HG02885 (cell line): Measurements from ENCODE around the gene CLECL1.
"Not testable (repeated sequence)": the region's sequence is repeated elsewhere in the genome, so short reads cannot be mapped to it uniquely, and the experiment has no call there.

Source experiments
- ATAC-seq: cut with Tn5 transposase; IDR thresholded peaks from one replicate; pipeline ENCODE4 v1.9.1; 2021; ENCODE audit warnings: mild to moderate bottlenecking; ENCODE audit not compliant: unreplicated experiment, poor library complexity

CLECL1 gene

DNA sequence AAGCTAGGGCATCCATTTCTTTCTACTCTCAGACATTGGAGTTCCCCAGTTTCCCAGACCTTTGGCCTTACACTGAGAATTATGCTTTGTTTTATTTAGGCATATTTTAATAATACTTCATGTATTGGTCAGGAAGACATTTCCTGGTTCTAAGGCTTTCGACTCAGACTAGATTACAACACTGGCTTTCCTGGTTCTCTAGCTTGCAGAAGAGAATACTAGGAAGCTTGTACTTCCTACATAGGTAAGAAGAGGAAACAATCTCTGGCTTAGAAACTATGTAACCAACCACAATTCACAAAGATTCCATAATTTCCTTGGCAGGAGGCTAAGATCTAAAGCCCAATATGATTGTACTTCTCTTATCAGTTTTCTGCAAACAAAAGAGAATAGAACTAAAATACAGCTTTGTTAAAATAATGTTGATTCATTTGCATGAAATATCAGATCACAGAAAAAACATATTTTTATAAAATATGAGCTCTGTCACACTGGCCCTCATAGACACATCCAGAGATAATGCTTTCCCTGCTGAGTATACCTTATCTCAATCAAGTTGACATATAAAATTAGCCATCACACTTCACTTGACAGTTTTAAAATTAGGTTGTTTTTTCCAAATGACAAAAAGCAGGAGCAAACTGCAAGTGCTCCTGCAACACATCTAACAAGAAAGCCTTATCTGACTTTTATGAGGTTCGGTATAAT is 32.8 kb downstream of the CLECL1 start:
- ATAC-seq: no peak

DNA sequence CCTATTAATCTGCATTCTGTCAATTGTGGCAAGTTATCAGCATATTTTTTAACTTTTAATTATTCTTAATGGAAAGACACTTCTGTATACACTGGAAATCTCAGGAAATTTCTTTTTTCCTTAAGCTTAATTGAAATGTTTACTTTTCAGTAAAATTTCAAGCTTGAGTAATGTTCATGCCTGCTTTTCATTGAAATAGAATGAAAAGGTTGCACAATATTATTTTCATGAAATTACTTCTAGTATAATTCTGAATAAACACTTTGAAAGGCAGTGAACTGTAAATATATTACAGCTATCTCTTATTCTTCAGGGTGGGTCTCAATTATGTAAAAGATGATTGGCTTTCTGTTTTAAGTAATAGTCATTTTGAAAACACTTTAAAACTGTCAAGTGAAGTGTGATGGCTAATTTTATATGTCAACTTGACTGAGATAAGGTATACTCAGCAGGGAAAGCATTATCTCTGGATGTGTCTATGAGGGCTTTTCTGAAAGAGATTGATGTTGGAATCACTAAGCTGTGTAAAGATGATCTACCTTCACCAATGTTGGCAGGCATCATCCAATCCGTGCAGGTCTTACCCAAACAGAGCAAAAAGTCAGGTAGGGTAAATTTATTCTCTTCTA is 33.5 kb downstream of the CLECL1 start:
- ATAC-seq: no peak

DNA sequence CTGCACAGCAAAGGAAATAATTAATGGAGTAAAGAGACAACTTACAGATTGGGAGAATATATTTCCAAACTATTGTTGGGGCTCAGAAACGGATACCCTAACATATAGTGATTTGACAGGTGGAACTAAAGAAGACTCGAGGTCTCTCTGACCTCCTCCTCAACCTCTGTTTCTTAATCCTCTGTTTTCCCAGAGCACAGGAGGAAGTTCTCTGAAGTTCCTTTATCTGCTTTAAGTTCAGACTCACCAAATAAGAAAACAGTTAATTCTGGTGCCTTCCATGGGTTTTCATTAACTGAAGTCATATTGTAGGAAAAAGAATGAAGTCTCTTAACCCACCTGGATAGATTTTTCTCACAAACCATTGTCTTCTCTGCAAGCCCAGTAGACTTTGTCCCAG is 34.2 kb downstream of the CLECL1 start:
- ATAC-seq: no peak

DNA sequence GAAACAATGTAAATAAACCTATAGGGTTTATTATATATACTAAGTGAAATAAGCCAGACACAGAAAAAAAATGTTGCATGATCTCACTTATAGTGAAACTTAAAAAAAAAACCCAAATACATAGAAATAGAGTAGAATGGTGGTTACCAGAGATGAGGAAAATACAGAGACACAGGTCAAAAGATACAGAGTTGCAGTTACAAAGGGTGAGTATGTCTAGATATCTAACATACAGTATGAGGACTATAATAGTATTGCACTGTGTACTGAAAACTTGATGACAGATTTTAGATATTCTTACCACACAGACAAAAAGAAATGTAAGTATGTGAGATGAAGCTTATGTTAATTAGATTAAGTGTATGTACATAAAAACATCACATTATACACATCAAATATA is 35.3 kb downstream of the CLECL1 start:
- ATAC-seq: no peak

DNA sequence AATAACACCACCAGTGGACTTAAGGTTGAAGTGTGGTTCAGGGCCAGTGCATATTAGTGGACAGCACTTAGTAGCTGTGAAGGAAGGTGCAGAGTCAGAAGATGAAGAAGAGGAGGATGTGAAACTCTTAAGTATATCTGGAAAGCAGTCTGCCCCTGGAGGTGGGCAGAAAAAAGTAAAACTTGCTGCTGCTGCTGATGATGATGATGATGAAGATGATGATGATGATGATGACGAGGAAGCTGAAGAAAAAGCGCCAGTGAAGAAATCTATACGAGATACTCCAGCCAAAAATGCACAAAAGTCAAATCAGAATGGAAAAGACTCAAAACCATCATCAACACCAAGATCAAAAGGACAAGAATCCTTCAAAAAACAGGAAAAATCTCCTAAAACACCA is 37.2 kb downstream of the CLECL1 start:
- ATAC-seq: not testable (repeated sequence)

DNA sequence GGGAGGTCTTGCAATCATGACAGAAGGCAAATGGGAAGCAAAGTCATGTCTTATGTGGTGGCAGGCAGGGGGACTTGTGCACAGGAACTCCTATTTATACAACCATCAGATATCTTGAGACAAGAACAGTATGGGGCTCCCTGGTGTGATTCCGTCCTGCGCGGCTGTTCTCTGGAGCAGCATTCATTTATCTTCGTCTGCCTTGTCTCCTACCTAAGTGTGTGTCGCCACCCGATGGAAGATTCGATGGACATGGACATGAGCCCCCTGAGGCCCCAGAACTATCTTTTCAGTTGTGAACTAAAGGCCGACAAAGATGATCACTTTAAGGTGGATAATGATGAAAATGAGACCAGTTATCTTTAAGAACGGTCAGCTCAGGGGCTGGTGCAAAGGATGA is 37.7 kb downstream of the CLECL1 start:
- not testable (repeated sequence) for ATAC-seq

DNA sequence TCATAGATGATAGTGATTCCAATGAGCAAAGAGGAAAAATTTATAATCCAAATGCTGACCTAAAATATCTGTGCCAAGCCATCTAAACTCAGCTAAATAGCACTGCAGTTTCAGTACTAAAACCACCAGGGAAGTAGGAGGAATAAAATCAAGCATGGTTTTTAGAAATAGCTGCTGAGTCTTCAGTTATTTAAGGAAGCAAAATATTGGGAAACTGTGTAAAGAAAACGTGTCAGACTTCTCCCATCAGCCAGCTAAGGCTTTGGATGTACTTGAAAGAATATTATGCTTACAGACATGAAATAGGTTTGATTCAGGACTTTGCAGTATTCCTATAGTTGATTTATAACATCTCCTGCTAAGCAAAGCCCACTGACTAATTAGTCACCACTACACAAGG is 38.7 kb downstream of the CLECL1 start:
- no peak for ATAC-seq

DNA sequence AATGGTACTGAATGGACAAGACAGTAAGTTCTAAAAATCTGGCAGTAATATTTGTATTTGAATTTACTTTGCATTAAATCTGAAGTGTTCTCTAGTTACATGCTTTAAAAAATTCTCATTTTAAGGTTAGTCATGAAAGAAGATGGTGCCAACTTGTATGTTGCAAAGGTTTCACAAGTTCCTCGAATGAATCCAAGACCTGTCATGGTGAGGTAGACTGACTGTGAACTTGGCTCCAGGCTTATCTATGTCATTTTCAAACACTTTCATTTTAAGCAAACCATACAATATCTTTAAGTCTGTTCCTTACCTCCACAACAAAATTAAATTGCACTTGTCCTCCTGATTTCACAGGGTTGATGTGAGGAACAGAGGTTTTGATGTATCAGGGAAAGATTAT is 40.0 kb downstream of the CLECL1 start:
- no peak for ATAC-seq

DNA sequence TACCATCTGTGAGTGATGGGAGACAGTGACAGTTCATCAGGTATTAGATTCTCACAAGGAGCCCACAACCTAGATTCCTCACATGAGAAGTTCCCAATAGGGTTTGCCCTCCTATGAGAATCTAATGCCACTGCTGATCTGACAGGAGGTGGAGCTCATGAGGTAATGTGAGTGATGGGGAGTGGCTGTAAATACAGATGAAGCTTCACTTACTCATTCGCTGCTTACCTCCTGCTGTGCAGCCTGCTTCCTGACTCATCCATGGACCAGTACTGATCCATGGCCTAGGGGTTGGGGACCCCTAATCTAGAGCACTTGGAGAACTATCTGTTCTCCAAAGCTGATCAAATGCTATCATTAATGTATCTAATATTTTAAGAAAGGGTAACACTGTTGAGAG is 45.7 kb downstream of the CLECL1 start:
- no peak for ATAC-seq

DNA sequence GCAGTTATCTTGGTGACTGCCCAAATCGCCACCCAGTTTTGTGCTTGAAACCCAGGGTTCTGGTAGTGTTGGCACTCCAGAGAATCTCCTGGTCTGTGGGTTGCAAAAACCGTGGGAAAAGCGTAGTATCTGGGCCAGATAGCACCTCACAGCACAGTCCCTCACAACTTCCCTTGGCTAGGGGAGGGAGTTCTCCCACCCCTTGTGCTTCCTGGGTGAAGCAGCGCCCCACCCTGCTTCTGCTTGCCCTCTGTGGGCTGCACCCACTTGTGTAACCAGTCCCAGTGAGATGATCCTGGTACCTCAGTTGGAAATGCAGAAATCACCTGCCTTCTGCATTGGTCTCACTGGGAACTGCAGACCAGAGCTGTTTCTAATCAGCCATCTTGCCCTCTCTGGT is 47.0 kb downstream of the CLECL1 start:
- ATAC-seq: no peak

DNA sequence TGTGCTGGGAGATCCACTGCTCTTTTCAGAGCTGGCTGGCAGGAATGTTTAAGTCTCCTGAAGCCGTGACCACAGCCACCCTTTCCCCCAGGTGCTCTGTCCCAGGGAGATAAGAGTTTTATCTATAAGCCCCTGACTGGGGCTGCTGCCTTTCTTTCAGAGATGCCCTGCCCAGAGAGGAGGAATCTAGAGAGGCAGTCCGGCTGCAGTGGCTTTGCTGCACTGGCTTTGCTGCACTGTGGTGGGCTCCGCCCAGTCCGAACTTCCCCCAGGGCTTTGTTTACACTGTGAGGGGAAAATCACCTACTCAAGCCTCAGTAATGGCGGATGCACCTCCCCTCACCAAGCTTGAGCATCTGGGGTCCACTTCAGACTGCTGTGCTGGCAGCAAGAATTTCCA is 47.5 kb downstream of the CLECL1 start:
- ATAC-seq: not testable (repeated sequence)

DNA sequence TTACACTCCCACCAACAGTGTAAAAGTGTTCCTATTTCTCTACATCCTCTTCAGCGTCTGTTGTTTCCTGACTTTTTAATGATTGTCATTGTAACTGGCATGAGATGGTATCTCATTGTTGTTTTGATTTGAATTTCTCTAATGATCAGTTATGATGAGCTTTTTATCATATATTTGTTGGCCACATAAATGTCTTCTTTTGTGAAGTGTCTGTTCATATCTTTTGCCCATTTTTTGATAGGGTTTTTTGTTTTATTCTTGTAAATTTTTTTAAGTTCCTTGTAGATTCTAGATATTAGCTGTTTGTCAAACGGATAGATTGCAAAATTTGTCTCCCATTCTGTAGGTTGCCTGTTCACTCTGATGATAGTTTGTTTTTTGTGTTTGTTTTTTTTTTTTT is 49.9 kb downstream of the CLECL1 start:
- not testable (repeated sequence) for ATAC-seq

DNA sequence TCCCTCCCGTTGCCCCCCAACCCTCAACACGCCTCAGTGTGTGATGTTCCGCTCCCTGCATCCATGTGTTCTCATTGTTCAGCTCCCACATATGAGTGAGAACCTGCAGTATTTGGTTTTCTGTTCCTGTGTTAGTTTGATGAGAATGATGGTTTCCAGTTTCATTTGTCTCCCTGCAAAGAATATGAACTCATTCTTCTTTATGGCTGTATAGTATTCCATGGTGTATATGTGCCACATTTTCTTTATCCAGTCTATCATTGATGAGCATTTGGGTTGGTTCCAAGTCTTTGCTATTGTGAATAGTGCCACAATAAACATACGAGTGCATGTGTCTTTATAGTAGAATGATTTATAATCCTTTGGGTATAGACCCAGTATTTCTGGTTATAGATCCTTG is 50.4 kb downstream of the CLECL1 start:
- ATAC-seq: not testable (repeated sequence)

DNA sequence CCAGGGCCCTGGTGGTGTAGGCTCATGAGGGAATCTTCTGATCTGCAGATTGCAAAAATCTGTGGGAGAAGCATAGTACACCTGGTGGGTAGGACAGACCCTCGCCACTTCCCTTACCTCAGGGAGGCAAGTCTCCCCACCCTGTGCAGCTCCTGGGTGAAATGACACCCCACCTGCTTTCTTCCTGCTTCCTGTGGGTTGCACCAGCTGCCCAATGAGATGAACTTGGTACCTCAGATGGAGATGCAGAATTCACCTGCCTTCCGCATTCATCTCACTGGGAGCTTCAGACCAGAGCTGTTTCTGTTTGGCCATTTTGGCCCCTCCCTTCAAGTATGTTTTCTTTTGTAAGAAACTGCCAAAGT is 58.7 kb downstream of the CLECL1 start:
- peak; percentile 23 for ATAC-seq

DNA sequence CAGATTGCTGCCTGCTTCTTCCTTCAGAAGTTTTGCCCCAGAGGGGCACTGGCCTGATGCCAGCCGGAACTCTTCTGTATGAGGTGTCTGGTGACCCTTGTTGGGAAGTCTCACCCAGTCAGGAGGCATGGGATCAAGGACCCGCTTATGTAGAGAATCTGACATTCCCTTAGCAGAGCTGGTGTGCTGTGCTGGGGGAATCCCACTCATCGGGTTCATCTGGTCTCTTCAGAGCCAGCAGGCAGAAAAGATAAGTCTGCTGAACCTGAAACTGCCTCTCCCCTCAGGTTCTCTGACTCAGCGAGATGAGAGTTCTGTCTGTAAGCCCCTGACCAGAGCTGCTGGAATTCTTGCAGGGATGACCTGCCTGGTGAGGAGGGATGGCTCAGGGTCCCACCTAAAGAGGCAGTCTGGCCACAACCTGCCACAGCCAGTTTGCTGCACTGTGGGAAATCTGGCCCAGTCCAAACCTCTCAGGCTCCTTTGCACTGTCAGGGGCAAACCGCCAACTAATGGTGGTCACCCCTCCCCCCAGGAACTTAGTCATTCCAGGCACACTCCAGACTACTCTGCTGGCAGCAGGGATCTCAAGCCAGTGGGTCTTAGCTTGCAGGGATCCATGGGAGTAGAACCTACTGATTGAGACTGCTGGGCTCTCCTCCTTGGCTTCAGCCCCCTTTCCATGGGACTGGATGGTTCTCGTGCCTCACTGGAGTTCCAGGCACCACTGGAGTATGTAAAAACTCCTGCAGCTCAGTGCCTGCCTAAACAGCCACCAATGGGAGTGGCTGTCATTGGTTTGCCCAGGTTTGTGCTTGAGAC is 59.3 kb downstream of the CLECL1 start:
- ATAC-seq: peak; percentile 37
